HCT116 (cell line): Measurements from ENCODE around the gene NEDD4L. TPM values are rescaled to one million over a fixed set of nuclear protein-coding genes. Genes with fewer than 3 reads are reported as not detected.

Experiments used
- ATAC-seq: fragments of 200-7000 bp; cut with Tn5 transposase; 2 replicates; pipeline ENCODE4 v1.9.1; 2020; ENCODE audit warnings: mild to moderate bottlenecking, moderate library complexity
- BruUV-seq: library from RNA; stranded (reverse); fragments of 400-500 nt; replicated peaks from 2 replicates; lab custom pipeline; 2021; lab: Mats Ljungman, UMichigan
- CTCF ChIA-PET: fragments of 300-600 bp; sonication (Branson Sonifier 250); formaldehyde crosslinking; loops from one replicate; lab custom pipeline; 2021; ENCODE audit warnings: antibody characterized with exemption; lab: Charles Lee
- POLR2A ChIA-PET: fragments of 300-600, 350-600 bp; sonication (Branson Sonifier 250); formaldehyde crosslinking; loops from one replicate; lab custom pipeline; 2021; ENCODE audit warnings: antibody characterized with exemption; lab: Charles Lee
- RAD21 ChIA-PET, 2 experiments: fragments of 300-600 bp; sonication (Branson Sonifier 250); formaldehyde crosslinking; loops; one replicate each; lab custom pipeline; 2023; ENCODE audit warnings: low total read pairs in 2 of 2; ENCODE audit not compliant: uncharacterized antibody in 2 of 2, unreplicated experiment in 2 of 2, low non-redundant PET in 1 of 2; lab: Charles Lee
- DNase-seq: peaks from one replicate; pipeline ENCODE4 v3.0.0-alpha.2; 2010; ENCODE audit warnings: low read depth, low spot score
- H2AFZ ChIP-seq: fragments of 200-600 bp; shearing (Covaris generic), sonication (generic); 2 replicates; pipeline ENCODE4 v1.6.1; 2017; ENCODE audit warnings: low read depth, mixed run types, mixed read lengths, antibody characterized with exemption, low read length; ENCODE audit not compliant: poor library complexity, severe bottlenecking
- H3K27ac ChIP-seq: 2 replicates; pipeline ENCODE4 v1.5.1; 2012; ENCODE audit warnings: low read depth, low read length
- H3K27me3 ChIP-seq: fragments of 200-600 bp; sonication (generic); 2 replicates; pipeline ENCODE4 v1.6.1; 2016; ENCODE audit warnings: mixed run types, low read length, mixed read lengths; ENCODE audit not compliant: insufficient read depth
- H3K36me3 ChIP-seq, 2 experiments: fragments of 200-500 bp in 1 of 2; fragments of 200-600 bp in 1 of 2; sonication (Bioruptor generic) in 1 of 2; sonication (generic) in 1 of 2; 2 replicates each; pipeline versions ENCODE4 v1.5.1 to v1.6.1; 2014 to 2016; ENCODE audit warnings: low read length in 2 of 2, inconsistent platforms in 1 of 2, mixed read lengths in 1 of 2, mixed run types in 1 of 2; ENCODE audit not compliant: insufficient read depth in 2 of 2, control insufficient read depth in 1 of 2
- H3K4me1 ChIP-seq, 2 experiments: fragments of 200-600 bp in 1 of 2; sonication (generic) in 1 of 2; 2 replicates each; pipeline versions ENCODE4 v1.5.1 to v1.6.1; 2012 to 2017; ENCODE audit warnings: low read length in 2 of 2, inconsistent platforms in 1 of 2, mild to moderate bottlenecking in 1 of 2, mixed read lengths in 1 of 2, mixed run types in 1 of 2, moderate library complexity in 1 of 2; ENCODE audit not compliant: insufficient read depth in 2 of 2, control insufficient read depth in 1 of 2
- H3K4me2 ChIP-seq: fragments of 200-600 bp; sonication (generic); 2 replicates; pipeline ENCODE4 v1.6.1; 2017; ENCODE audit warnings: mixed run types, low read length, mixed read lengths
- H3K4me3 ChIP-seq, 2 experiments: fragments of 200-600 bp in 1 of 2; sonication (generic) in 1 of 2; replicated peaks in 1 of 2; 2 replicates each; pipeline ENCODE4 v1.5.1; 2011 to 2016; ENCODE audit warnings: low read length in 2 of 2, control low read depth in 1 of 2, low read depth in 1 of 2, mild to moderate bottlenecking in 1 of 2, mixed read lengths in 1 of 2, mixed run types in 1 of 2
- H3K79me2 ChIP-seq: fragments of 200-600 bp; sonication (generic); 2 replicates; pipeline ENCODE4 v1.6.1; 2017; ENCODE audit warnings: mild to moderate bottlenecking, mixed run types, low read length, moderate library complexity, mixed read lengths; ENCODE audit not compliant: insufficient read depth
- H3K9ac ChIP-seq: fragments of 200-600 bp; sonication (generic); 2 replicates; pipeline ENCODE4 v1.6.1; 2016; ENCODE audit warnings: low read length, mixed read lengths
- H3K9me2 ChIP-seq: fragments of 200-600 bp; sonication (generic), shearing (Covaris generic); 2 replicates; pipeline ENCODE4 v1.6.1; 2017; ENCODE audit warnings: mixed run types, mild to moderate bottlenecking, moderate library complexity; ENCODE audit not compliant: insufficient read depth
- H3K9me3 ChIP-seq, 2 experiments: fragments of 200-500 bp in 1 of 2; fragments of 200-600 bp in 1 of 2; sonication (Bioruptor generic) in 1 of 2; sonication (generic) in 1 of 2; 2 replicates each; pipeline ENCODE4 v1.6.1; 2014 to 2017; ENCODE audit warnings: low read length in 2 of 2, mixed read lengths in 2 of 2, inconsistent platforms in 1 of 2, low read depth in 1 of 2, mild to moderate bottlenecking in 1 of 2, mixed run types in 1 of 2, moderate library complexity in 1 of 2; ENCODE audit not compliant: control insufficient read depth in 1 of 2, insufficient read depth in 1 of 2
- H4K20me1 ChIP-seq: fragments of 200-600 bp; sonication (generic), shearing (Covaris generic); 2 replicates; pipeline ENCODE4 v1.6.1; 2017; ENCODE audit warnings: mixed run types, mild to moderate bottlenecking, moderate library complexity; ENCODE audit not compliant: insufficient read depth
- ATF3 ChIP-seq: IDR thresholded peaks from 2 replicates; pipeline ENCODE4 v1.6.1; 2012
- CTCF ChIP-seq, 3 experiments: fragments of 200-600 bp in 1 of 3; sonication (generic) in 1 of 3; IDR thresholded peaks in 2 of 3; conservative IDR thresholded peaks in 1 of 3; 2 replicates each; pipeline ENCODE4 v1.5.1; 2012 to 2017; ENCODE audit warnings: low read depth in 2 of 3, low read length in 2 of 3, antibody characterized with exemption in 1 of 3, borderline replicate concordance in 1 of 3, control low read depth in 1 of 3, mild to moderate bottlenecking in 1 of 3, mixed read lengths in 1 of 3, mixed run types in 1 of 3, moderate library complexity in 1 of 3; ENCODE audit not compliant: insufficient read depth in 1 of 3
- ELF1 ChIP-seq: IDR thresholded peaks from 2 replicates; pipeline ENCODE4 v1.6.1; 2012; ENCODE audit warnings: low read depth, borderline replicate concordance
- EZH2 ChIP-seq: fragments of 200-600 bp; sonication (generic); IDR thresholded peaks from 2 replicates; pipeline ENCODE4 v1.6.1; 2017; ENCODE audit warnings: antibody characterized with exemption, mixed run types
- JUND ChIP-seq: IDR thresholded peaks from 2 replicates; pipeline ENCODE4 v1.6.1; 2012
- POLR2A ChIP-seq: IDR thresholded peaks from 2 replicates; pipeline ENCODE4 v1.7.0; 2011; ENCODE audit warnings: borderline replicate concordance; ENCODE audit not compliant: insufficient read depth, insufficient read length; ENCODE audit errors: extremely low read depth
- RAD21 ChIP-seq: IDR thresholded peaks from 2 replicates; pipeline ENCODE4 v1.6.1; 2012; ENCODE audit warnings: low read depth, mild to moderate bottlenecking
- REST ChIP-seq: IDR thresholded peaks from 2 replicates; pipeline ENCODE4 v1.6.1; 2012; ENCODE audit warnings: low read depth
- SRF ChIP-seq: IDR thresholded peaks from 2 replicates; pipeline ENCODE4 v1.6.1; 2012; ENCODE audit warnings: low read depth
- TCF7L2 ChIP-seq: IDR thresholded peaks from 2 replicates; pipeline ENCODE4 v1.7.0; 2011; ENCODE audit warnings: borderline replicate concordance, inconsistent platforms; ENCODE audit not compliant: insufficient read depth, insufficient read length; ENCODE audit errors: extremely low read depth
- YY1 ChIP-seq: IDR thresholded peaks from 2 replicates; pipeline ENCODE4 v1.6.1; 2011; ENCODE audit warnings: low read length, low read depth, moderate library complexity, mild to moderate bottlenecking; ENCODE audit not compliant: insufficient replicate concordance; ENCODE audit errors: extremely low read depth
- ZBTB33 ChIP-seq: IDR thresholded peaks from 2 replicates; pipeline ENCODE4 v1.6.1; 2011; ENCODE audit warnings: mild to moderate bottlenecking, low read length, moderate library complexity; ENCODE audit not compliant: insufficient replicate concordance; ENCODE audit errors: extremely low read depth
- ZFX ChIP-seq: fragments of 450-650 bp; IDR thresholded peaks from 2 replicates; pipeline ENCODE4 v1.6.1; 2017
- ZNF274 ChIP-seq: fragments of 200-500 bp; sonication (Bioruptor generic); IDR thresholded peaks from 2 replicates; pipeline ENCODE4 v1.6.1; 2014; ENCODE audit warnings: mild to moderate bottlenecking, low read depth, low read length, inconsistent platforms
- intact Hi-C: fragments of 100-400 bp; cut with micrococcal nuclease; formaldehyde crosslinking; loops from 2 replicates; pipeline ENCODE4 v1.10.0; 2022
- total RNA-seq: library from RNA; stranded (reverse); gene quantifications from one replicate; pipeline ENCODE4 v1.2.1, GENCODE V29; 2021; ENCODE audit not compliant: unreplicated experiment

The NEDD4L gene
- total RNA-seq, 1 experiment from 2014 or later, result 41.5 TPM

- no peak for TF ChIP-seq CTCF (IDR thresholded peaks at IDR 0.05 in 2 of 3, conservative IDR thresholded peaks at IDR 0.05 in 1 of 3; ENCODE audit: borderline replicate concordance in 1 of 3, insufficient read depth in 1 of 3, low read depth in 2 of 3, low read length in 2 of 3)
- no peak for TF ChIP-seq ZFX
- TF ChIP-seq JUND, result no peak
- TF ChIP-seq POLR2A, result no peak
- no peak for TF ChIP-seq SRF
- TF ChIP-seq, all 23 proteins: peak for 0
Observed at GRCh38 chr18:58093311-58093803, 49.3 kb downstream of the NEDD4L start (continued).

- ChIA-PET CTCF (interaction anchor here (0.8 kb wide), 1 partner anchor 26 kb away, joined by 3 read pairs; no protein-coding TSS in a partner anchor), RAD21 (no interaction called here), POLR2A (no interaction called here)
- no peaks in the 10 kb centered on the region for H3K27me3 ChIP-seq
- H3K4me1 ChIP-seq, result peaks cover 14 to 16% of the 10 kb centered on the region in 2 experiments
- no peak overlapping the region for H3K9ac ChIP-seq
- ATAC-seq, result no peak
- intact Hi-C loops, result no loop called here
- no peaks in the 10 kb centered on the region for H3K79me2 ChIP-seq
- H4K20me1 ChIP-seq, result no peaks in the 10 kb centered on the region
- no peak overlapping the region for H3K4me3 ChIP-seq
- no peaks in the 10 kb centered on the region for H3K36me3 ChIP-seq
- no peaks in the 10 kb centered on the region for H3K9me2 ChIP-seq
- no peaks in the 10 kb centered on the region for H3K9me3 ChIP-seq
- DNase-seq, result no peak
- H3K27ac ChIP-seq, result no peak overlapping the region
- no TSS peak for BruUV-seq
- H3K4me2 ChIP-seq, result no peak overlapping the region
- no peak overlapping the region for H2AFZ ChIP-seq
- TF ChIP-seq SRF (no peak), TCF7L2 (no peak), EZH2 (no peak), ZBTB33 (no peak), RAD21 (no peak), ELF1 (no peak), ZFX (no peak), ZNF274 (no peak), YY1 (no peak), REST (no peak), ATF3 (no peak), CTCF (IDR thresholded peaks at IDR 0.05 in 2 of 3, conservative IDR thresholded peaks at IDR 0.05 in 1 of 3; ENCODE audit: borderline replicate concordance in 1 of 3, insufficient read depth in 1 of 3, low read depth in 2 of 3, low read length in 2 of 3) (no peak)
Observed at GRCh38 chr18:58095222-58095621, 51.2 kb downstream of the NEDD4L start.
